ENCODE results near the gene PGAM1. TPM values are rescaled to one million over a fixed set of nuclear protein-coding genes. Genes with fewer than 3 reads are reported as not detected.

Gene PGAM1
- total and polyA plus RNA-seq, 2 of the 4 experiments (the other 2 are of a cell fraction), result 686 to 841 TPM

DNA sequence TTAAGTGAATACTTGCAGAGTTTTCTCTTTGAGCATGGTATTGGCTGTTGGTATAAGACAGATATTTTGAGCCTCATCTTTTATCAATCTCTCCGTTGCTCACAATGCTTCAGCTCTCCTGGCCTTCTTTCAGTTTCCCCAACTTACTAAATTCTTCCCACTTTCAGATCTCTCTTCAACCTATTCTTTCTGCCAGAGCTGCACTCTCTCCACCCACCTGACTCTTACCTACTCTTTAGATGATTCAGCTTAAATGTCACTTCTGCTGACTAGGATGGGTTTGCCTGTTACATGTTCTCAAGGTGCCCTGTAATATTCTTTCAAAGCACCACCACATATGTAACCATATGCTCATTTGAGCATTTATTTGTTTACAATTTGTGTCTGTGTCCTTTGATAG lies 18.2 kb downstream of the PGAM1 start:
- H3K27me3 ChIP-seq (ENCODE audit: control insufficient read depth, insufficient read depth, low read length), result no peaks in the 10 kb centered on the region
- ATAC-seq (ENCODE audit: low read depth) (no peak), DNase-seq (no peak)
- no peak overlapping the region for H2BK5ac ChIP-seq (ENCODE audit: low read depth, low read length, poor library complexity, severe bottlenecking)
- no peak overlapping the region for H4K5ac ChIP-seq (ENCODE audit: low read depth, low read length)
- peaks cover 9% of the 10 kb centered on the region; the same call in 1 of the 2 replicates for H4K20me1 ChIP-seq (ENCODE audit: insufficient read depth, low read length)
- no peak overlapping the region for H2BK15ac ChIP-seq (ENCODE audit: low read depth, low read length)
- peaks cover 4% of the 10 kb centered on the region; the same call in 1 of the 2 replicates for H3K9me1 ChIP-seq (ENCODE audit: insufficient read depth, low read length)
- TF ChIP-seq MXI1 (IDR thresholded peaks at IDR 0.05; ENCODE audit: borderline replicate concordance, low read depth, low read length) (no peak), CEBPB (IDR thresholded peaks at IDR 0.05; ENCODE audit: low read depth, low read length) (no peak), SMC3 (IDR thresholded peaks at IDR 0.05; ENCODE audit: low read depth, low read length) (no peak), NFE2L2 (IDR thresholded peaks at IDR 0.05; ENCODE audit: low read depth, low read length) (no peak)
- H2AK9ac ChIP-seq (replicated peaks; ENCODE audit: low read depth, low read length, poor library complexity), result no peak overlapping the region
- H2BK120ac ChIP-seq (ENCODE audit: low read depth, low read length), result no peak overlapping the region
- H3K27ac ChIP-seq (ENCODE audit: insufficient read depth, low read length), result no peak overlapping the region
- no peak overlapping the region for H3K56ac ChIP-seq (ENCODE audit: extremely low read depth, insufficient read depth, low read length)
- peaks cover 14% of the 10 kb centered on the region for H3K36me3 ChIP-seq (ENCODE audit: control insufficient read depth, insufficient read depth, low read length)
- H3K23ac ChIP-seq (ENCODE audit: low read depth, low read length), result no peak overlapping the region
- H3K4me1 ChIP-seq (ENCODE audit: control insufficient read depth, insufficient read depth, low read length), result peaks cover 5% of the 10 kb centered on the region; the same call in 1 of the 2 replicates
- dilution Hi-C loops (cut with HindIII; ENCODE audit: low sequenced_read_pairs, unreplicated experiment) (no loop called here), intact Hi-C loops (cut with micrococcal nuclease) (loop anchor here (2.0 kb wide), 1 partner anchor 17 kb away; the partner anchor contains the start of gene PGAM1), in situ Hi-C loops (cut with MboI; ENCODE audit: low sequenced_read_pairs) (no loop called here)
- 71% methylated on average over 1 of the region's 1 CpG; no CpG with 5 or more reads in 1 of the 2 experiments for WGBS, 2 experiments (ENCODE audit: extremely low coverage in 2 of 2, insufficient read length in 1 of 2)
- H2BK20ac ChIP-seq (ENCODE audit: low read depth, low read length), result no peak overlapping the region
- no peak overlapping the region for H3K4me3 ChIP-seq (ENCODE audit: insufficient read depth, low read depth, low read length)
- H3K4ac ChIP-seq (ENCODE audit: low read depth, low read length), result no peak overlapping the region
- ChIA-PET CTCF (no interaction called here), POLR2A (ENCODE audit: unreplicated experiment) (no interaction called here)
- H3K18ac ChIP-seq (ENCODE audit: low read depth, low read length), result no peak overlapping the region
- no TSS peak for BruUV-seq (replicated peaks)
- H3K9me3 ChIP-seq (ENCODE audit: control insufficient read depth, insufficient read depth, low read length), result no peaks in the 10 kb centered on the region
- no peak overlapping the region for H4K91ac ChIP-seq (ENCODE audit: insufficient read depth, low read depth, low read length)
- peaks cover 30 to 50% of the 10 kb centered on the region in 2 experiments for H3K79me1 ChIP-seq (ENCODE audit: low read depth in 1 of 2, low read length in 2 of 2)
- no peak overlapping the region for H2AFZ ChIP-seq (replicated peaks; ENCODE audit: low read length, poor library complexity)
- H3K14ac ChIP-seq (replicated peaks; ENCODE audit: low read depth, low read length), result no peak overlapping the region
- H3K9ac ChIP-seq (ENCODE audit: low read depth, low read length), result no peak overlapping the region
- no peak overlapping the region for H3K4me2 ChIP-seq (ENCODE audit: low read depth, low read length)
- H2AK5ac ChIP-seq (ENCODE audit: low read depth, low read length), result no peak overlapping the region
- no peak overlapping the region for H4K8ac ChIP-seq (ENCODE audit: low read depth in 2 of 2, low read length in 2 of 2)
